Measurements from ENCODE around the gene PAK5. TPM values are rescaled to one million over a fixed set of nuclear protein-coding genes. Genes with fewer than 3 reads are reported as not detected.

PAK5 gene
- total and polyA plus RNA-seq, 9 of the 15 experiments (the other 6 are each of a cell fraction or from before 2014, with no cell fraction given) = not detected

DNA sequence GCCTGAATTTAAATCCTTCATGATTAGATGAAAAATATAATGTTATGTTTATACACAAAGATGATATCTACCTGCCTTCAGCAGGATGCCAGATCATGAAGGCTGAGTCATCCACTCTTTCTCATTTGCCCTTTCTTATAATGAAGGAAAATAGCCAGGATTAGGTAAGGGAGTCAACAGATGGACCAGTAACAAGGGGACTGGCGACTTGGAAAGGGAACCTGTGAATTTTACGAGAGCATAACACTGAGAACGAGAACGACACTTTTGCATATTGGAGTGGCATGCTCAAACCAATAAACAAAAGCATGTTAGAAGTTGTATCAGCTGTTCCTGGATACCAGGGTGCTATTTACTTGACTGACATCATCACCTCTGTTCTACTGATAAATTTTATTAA, 170.5 kb downstream of the PAK5 start (continued):
- TF ChIP-seq ZNF184 (CRISPR knock-in tag; IDR thresholded peaks at IDR 0.05) (no peak), ATF1 (CRISPR knock-in tag; IDR thresholded peaks at IDR 0.05) (no peak), ATF1 (tag; IDR thresholded peaks at IDR 0.05) (no peak), ZEB2 (IDR thresholded peaks at IDR 0.05) (no peak)
- TF ChIP-seq, protein P1, sequence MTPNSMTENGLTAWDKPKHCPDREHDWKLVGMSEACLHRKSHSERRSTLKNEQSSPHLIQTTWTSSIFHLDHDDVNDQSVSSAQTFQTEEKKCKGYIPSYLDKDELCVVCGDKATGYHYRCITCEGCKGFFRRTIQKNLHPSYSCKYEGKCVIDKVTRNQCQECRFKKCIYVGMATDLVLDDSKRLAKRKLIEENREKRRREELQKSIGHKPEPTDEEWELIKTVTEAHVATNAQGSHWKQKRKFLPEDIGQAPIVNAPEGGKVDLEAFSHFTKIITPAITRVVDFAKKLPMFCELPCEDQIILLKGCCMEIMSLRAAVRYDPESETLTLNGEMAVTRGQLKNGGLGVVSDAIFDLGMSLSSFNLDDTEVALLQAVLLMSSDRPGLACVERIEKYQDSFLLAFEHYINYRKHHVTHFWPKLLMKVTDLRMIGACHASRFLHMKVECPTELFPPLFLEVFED (CRISPR knock-in tag; conservative IDR thresholded peaks at IDR 0.05) = no peak

DNA sequence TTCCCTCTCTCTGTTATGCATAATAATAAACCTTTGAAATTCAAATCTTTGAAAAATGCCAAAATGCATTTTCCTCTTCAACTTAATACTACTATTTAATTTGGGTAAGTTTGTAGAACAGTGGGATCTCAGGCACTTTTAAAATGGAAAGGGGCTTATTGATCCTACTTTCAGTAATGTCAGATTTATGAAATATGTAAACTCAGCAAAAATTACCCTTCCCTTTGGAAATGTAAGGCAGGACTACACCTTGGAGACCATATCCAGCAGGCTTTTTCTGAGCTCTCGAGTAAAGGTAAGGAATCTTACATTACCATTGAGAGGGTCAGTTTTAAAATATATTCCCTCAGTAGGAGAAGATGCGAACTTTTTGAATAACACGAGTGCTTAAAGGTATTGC, 175.5 kb downstream of the PAK5 start:
- Histone ChIP-seq H2AFZ (ENCODE audit: low read depth, low read length) (no peak overlapping the region), H3K79me2 (ENCODE audit: control insufficient read depth, insufficient read depth, low read length) (no peaks in the 10 kb centered on the region), H3K36me3 (ENCODE audit: control insufficient read depth, insufficient read depth, low read length) (no peaks in the 10 kb centered on the region), H3K9me3 (replicated peaks; ENCODE audit: control insufficient read depth, insufficient read depth, low read depth, low read length) (no peaks in the 10 kb centered on the region), H3K9me1 (ENCODE audit: control insufficient read depth, insufficient read depth, low read length) (no peaks in the 10 kb centered on the region), H3K4me1 (replicated peaks in 1 of 2; ENCODE audit: control insufficient read depth in 2 of 2, insufficient read depth in 2 of 2, low read length in 2 of 2) (no peaks in the 10 kb centered on the region), H3K4me3 (no peak overlapping the region), H3K27me3 (ENCODE audit: control insufficient read depth in 2 of 2, insufficient read depth in 2 of 2, low read length in 2 of 2) (no peaks in the 10 kb centered on the region), H4K20me1 (replicated peaks; ENCODE audit: control insufficient read depth, insufficient read depth, low read length) (no peaks in the 10 kb centered on the region), H3K4me2 (ENCODE audit: insufficient read depth, low read length) (no peak overlapping the region), H3K27ac (ENCODE audit: extremely low read depth, low read depth, low read length) (no peak overlapping the region), H3K9ac (ENCODE audit: insufficient read depth in 1 of 2, low read depth in 2 of 2, low read length in 2 of 2) (no peak overlapping the region)
- intact Hi-C loops (cut with micrococcal nuclease) (no loop called here), in situ Hi-C loops (cut with MboI) (no loop called here)
- CTCF ChIA-PET (ENCODE audit: low intra/inter-chr PET ratio) = no interaction called here
- POLR2A ChIA-PET = no interaction called here
- 0% methylated on average over 3 of the region's 3 CpGs for WGBS (ENCODE audit: insufficient coverage, low coverage, missing lambda C conversion rate)
- DNase-seq (ENCODE audit: extremely low read depth in 1 of 4, low spot score in 3 of 4) = no peak
- no peak for FAIRE-seq
- ATAC-seq = no peak
- BruUV-seq (replicated peaks) = no TSS peak
- TF ChIP-seq ZNF316 (IDR thresholded peaks at IDR 0.05) (peak; percentile 47; the same call in 1 of the 2 replicates), MAFG (tag; conservative IDR thresholded peaks at IDR 0.05) (peak; percentile 30), TAF9B (IDR thresholded peaks at IDR 0.05; ENCODE audit: partially characterized antibody) (no peak), SREBF1 (IDR thresholded peaks at IDR 0.05; ENCODE audit: borderline replicate concordance, low read depth, low read length) (no peak), THRAP3 (IDR thresholded peaks at IDR 0.05; ENCODE audit: borderline replicate concordance) (no peak), KDM2B (CRISPR knock-in tag; IDR thresholded peaks at IDR 0.05) (no peak), MAFF (IDR thresholded peaks at IDR 0.05; ENCODE audit: low read length) (peak; percentile 68), MAFK (IDR thresholded peaks at IDR 0.05; ENCODE audit: low read length) (peak; percentile 68)
